Activated T-helper 1 cell treated with anti-CD3 and anti-CD28 coated beads, Interleukin-12 subunit alpha, Interleukin-12 subunit beta, Interleukin-2, Interleukin-4 antibody, amounts not matched to agents 30 ng/mL and 10 ng/mL and 1 ng/mL, durations not matched to agents 14 hours and 24 hours and 36 hours (primary cell): ENCODE results near the gene MCOLN3. TPM values are rescaled to one million over a fixed set of nuclear protein-coding genes. Genes with fewer than 3 reads are reported as not detected.
"Not testable (repeated sequence)": the region's sequence is repeated elsewhere in the genome, so short reads cannot be mapped to it uniquely, and the experiment has no call there.

Experiments used
- DNase-seq: peaks from one replicate; pipeline ENCODE4 v3.0.0; 2021; ENCODE audit warnings: low spot score
- H3K27ac Mint-ChIP-seq: one replicate; pipeline ENCODE4 v1.8.0; 2021; ENCODE audit warnings: mild to moderate bottlenecking, mixed read lengths
- H3K27me3 Mint-ChIP-seq: one replicate; pipeline ENCODE4 v1.8.0; 2022; ENCODE audit warnings: mild to moderate bottlenecking, moderate library complexity, mixed read lengths; ENCODE audit not compliant: insufficient read depth
- H3K36me3 Mint-ChIP-seq: one replicate; pipeline ENCODE4 v1.8.0; 2021; ENCODE audit warnings: low read depth, mixed read lengths
- H3K4me1 Mint-ChIP-seq: one replicate; pipeline ENCODE4 v1.8.0; 2021; ENCODE audit warnings: low read depth, mixed read lengths
- H3K4me3 Mint-ChIP-seq: one replicate; pipeline ENCODE4 v1.8.0; 2021; ENCODE audit warnings: mild to moderate bottlenecking, moderate library complexity, mixed read lengths
- H3K9me3 Mint-ChIP-seq: one replicate; pipeline ENCODE4 v1.8.0; 2021; ENCODE audit warnings: mixed read lengths
- intact Hi-C: fragments of 100-400 bp; cut with micrococcal nuclease; formaldehyde crosslinking; loops from one replicate; pipeline ENCODE4 v1.15.1; 2024
- total RNA-seq: library from RNA; stranded (reverse); gene quantifications from 2 replicates; pipeline ENCODE4 v1.2.3, GENCODE V29; 2022

Gene MCOLN3
- total RNA-seq, 1 donor from 2014 or later = 1.7 TPM

DNA sequence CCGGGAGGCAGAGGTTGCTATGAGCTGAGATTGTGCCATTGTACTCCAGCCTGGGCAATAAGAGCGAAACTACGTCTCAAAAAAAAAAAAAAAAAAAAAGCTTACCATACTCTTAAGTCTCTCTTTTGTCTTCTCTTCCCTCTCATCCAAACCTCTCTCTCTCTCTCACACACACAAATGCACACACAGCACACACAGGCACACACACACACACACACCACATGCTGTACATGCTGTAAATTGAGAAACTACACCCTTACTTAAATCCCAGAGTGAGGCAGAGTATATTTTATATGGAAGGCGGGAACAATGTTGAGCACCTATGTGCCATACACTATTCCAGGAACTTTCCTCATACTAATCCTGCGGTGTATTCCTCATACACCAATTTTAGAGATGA lies 6.5 kb downstream of the MCOLN3 start:
- no peak for DNase-seq
- peaks cover 14% of the 10 kb centered on the region for H3K36me3 Mint-ChIP-seq
- peaks cover 51% of the 10 kb centered on the region for H3K27me3 Mint-ChIP-seq
- H3K9me3 Mint-ChIP-seq = no peaks in the 10 kb centered on the region
- peaks cover under 1% of the 10 kb centered on the region for H3K4me1 Mint-ChIP-seq
- intact Hi-C loops = loop anchor here (10.0 kb wide), 1 partner anchor 967 kb away; no protein-coding TSS in a partner anchor
- no peak overlapping the region for H3K27ac Mint-ChIP-seq
- no peak overlapping the region for H3K4me3 Mint-ChIP-seq

DNA sequence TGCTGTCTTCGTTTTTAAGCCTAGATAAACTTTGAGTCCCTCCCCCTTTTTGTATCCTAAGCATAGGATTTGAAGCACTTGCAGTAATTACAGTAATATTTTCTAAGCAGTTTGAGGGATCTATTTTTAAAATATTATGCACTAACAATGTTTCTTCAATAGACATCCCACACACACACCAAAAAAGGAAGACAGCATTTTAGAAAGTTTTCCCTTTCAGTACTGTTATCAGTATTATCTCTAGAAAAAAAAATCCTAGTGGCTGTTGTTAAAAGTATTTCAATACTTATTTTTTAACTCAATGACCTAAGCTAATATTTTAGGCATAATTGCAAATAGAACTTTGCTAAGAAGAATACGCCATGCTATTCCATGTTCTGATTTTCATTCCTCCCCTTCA lies 15.1 kb downstream of the MCOLN3 start:
- Mint-ChIP-seq H3K27me3 (peaks cover 15% of the 10 kb centered on the region), H3K9me3 (no peaks in the 10 kb centered on the region), H3K4me3 (no peak overlapping the region), H3K4me1 (no peaks in the 10 kb centered on the region), H3K27ac (no peak overlapping the region), H3K36me3 (peaks cover 10% of the 10 kb centered on the region)
- DNase-seq = no peak
- intact Hi-C loops = no loop called here

DNA sequence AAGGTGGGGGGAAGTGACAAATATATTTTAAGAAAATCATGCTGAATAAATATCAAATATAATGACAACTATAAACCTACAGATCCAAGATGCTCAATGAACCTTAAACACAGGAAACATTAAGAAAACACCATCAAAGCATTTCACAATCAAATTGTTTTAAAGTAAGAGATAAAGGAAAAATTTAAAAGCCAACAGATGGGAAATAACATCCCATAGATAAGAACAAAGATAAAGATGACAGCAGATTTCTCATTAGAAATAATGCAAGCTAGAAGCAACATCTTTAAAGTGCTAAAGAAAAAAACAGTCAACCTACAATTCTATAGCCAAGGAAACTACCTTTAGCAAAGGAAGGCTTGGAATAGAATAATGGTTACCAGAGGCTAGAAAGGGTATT lies 17.8 kb downstream of the MCOLN3 start:
- no peaks in the 10 kb centered on the region for H3K9me3 Mint-ChIP-seq
- no peak for DNase-seq
- no peak overlapping the region for H3K27ac Mint-ChIP-seq
- H3K36me3 Mint-ChIP-seq = peaks cover 6% of the 10 kb centered on the region
- peaks cover 10% of the 10 kb centered on the region for H3K4me1 Mint-ChIP-seq
- H3K4me3 Mint-ChIP-seq = no peak overlapping the region
- intact Hi-C loops = no loop called here
- H3K27me3 Mint-ChIP-seq = peaks cover 15% of the 10 kb centered on the region

DNA sequence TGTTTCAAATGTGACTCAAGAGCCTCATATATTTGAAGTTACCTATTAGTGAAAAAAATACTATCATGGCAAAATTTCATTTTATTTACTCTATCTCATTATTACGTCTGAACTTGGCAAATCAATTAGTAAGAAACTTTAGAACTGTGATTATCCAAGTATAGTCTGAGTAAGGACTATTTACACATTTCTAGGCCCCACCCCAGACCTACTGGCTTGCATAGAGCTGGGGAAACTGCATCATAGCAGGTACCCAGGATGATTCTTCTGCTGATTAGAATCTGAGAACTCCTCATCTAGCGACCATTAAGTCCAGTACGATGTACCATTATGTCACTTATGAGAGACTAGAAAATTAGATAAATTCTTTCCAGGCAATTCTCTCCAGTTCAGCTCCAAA lies 20.1 kb downstream of the MCOLN3 start:
- Mint-ChIP-seq H3K27me3 (peaks cover 10% of the 10 kb centered on the region), H3K27ac (no peak overlapping the region)
- intact Hi-C loops = loop anchor here (5.0 kb wide), 2 partner anchors 41 to 246 kb away; no protein-coding TSS in a partner anchor

DNA sequence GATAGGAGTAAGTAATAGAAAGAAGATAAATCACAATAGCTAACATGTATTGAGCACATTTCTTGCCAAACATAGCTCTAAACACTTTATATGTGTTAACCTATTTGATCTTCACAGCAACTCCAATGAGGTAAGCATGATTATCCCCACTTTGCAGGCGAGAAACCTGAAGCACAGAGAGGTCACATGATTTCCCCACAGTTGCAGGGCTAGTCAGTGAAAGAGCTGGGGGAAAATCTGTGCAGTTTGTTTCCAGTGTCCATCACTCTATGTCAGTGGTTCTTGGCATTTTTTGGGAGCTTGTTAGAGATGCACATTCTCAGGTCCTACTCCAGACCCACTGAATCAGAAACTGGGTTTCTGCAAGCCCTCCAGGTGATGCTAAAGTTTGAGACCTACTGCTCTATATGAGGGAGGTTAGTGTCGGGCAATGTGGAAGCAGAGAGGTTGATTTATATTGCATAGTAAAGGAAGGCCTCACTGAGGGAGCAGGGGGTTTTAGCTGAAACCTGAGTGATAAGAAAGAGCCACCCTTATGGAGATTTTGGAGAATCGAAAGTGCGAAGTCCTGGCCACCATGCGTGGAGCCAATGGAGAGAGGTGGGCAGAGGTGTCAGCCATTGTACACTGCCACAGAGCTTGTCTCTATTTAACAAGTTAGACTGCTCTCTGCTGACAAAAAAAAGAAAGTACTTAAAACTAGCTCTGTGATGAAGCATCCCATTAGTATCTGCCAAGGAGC lies 20.9 kb downstream of the MCOLN3 start:
- H3K27me3 Mint-ChIP-seq = peaks cover 6% of the 10 kb centered on the region
- H3K36me3 Mint-ChIP-seq = peaks cover 5% of the 10 kb centered on the region
- no peak for DNase-seq
- peak overlapping the region; percentile 53 for H3K27ac Mint-ChIP-seq
- intact Hi-C loops = loop anchor here (1.0 to 5.0 kb wide), 6 partner anchors 31 to 245 kb away; no protein-coding TSS in a partner anchor
- no peaks in the 10 kb centered on the region for H3K9me3 Mint-ChIP-seq
- H3K4me1 Mint-ChIP-seq = peaks cover 10% of the 10 kb centered on the region
- H3K4me3 Mint-ChIP-seq = no peak overlapping the region

More for the DNA sequence above, 20.1 kb downstream of the MCOLN3 start:
- no peaks in the 10 kb centered on the region for H3K9me3 Mint-ChIP-seq
- no peak overlapping the region for H3K4me3 Mint-ChIP-seq
- no peak for DNase-seq
- peaks cover 6% of the 10 kb centered on the region for H3K36me3 Mint-ChIP-seq
- peaks cover 10% of the 10 kb centered on the region for H3K4me1 Mint-ChIP-seq

DNA sequence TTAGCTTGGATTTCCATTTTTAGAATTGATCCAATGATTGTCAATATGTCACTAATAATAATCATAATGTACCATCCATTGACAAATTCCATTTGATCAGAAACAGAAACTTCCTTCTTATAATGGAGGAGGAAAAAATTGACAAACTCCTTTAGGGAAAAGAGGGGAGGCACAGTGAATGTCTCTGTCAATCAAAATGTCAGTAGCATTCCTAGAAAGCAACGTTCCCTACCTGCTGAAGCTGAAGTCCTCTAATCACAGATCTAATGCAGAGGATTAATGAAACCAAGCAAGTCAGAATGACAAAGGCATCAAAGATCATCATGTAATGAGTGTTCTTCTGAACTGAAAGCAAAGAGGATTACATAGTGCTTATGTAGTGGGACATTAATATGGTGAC lies 22.4 kb downstream of the MCOLN3 start:
- DNase-seq = no peak
- Mint-ChIP-seq H3K27me3 (peaks cover 3% of the 10 kb centered on the region), H3K4me3 (no peak overlapping the region), H3K27ac (no peak overlapping the region), H3K4me1 (peaks cover 10% of the 10 kb centered on the region), H3K36me3 (peaks cover 5% of the 10 kb centered on the region), H3K9me3 (no peaks in the 10 kb centered on the region)
- intact Hi-C loops = loop anchor here (5.0 kb wide), 2 partner anchors 39 to 244 kb away; no protein-coding TSS in a partner anchor

DNA sequence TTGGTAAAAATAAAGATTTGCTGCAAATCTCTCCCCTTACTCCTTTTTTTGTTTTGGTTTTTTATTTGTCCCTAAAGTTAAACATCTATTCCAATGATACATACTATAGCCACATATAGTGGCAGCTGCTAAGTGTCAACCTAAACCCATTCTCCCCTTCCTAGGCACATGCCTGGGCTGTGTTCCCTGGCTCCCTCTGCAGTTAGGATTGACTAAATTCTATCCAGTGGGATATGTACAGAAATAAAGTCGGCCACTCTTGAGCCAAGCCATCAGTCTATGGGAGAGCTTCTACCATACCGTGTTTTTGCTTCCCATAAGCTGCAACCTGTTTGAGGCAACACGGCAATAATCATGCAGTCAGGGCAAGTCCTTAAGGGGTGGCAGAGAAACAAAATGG lies 23.6 kb downstream of the MCOLN3 start:
- intact Hi-C loops = loop anchor here (5.0 kb wide), 2 partner anchors 37 to 242 kb away; no protein-coding TSS in a partner anchor
- no peak overlapping the region for H3K27ac Mint-ChIP-seq

DNA sequence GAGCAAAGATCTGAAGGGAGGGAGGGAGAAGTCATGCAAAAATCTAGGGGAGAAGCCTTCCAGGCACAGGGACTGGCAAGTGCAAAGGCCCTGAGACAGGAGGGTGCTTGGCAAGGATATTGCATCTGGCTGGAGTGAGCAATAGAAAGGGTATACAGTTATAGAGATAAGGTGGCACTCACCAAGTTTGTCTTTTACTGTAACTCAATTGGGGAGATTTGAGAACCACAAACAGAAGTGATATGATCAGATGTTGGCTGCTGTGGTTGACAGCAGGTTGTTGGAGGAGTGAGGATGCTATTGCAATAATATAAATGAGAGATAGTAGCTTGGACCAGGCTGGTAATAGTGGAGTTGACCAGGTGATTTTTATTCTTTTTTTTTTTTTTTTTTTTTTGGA lies 25.6 kb downstream of the MCOLN3 start:
- peaks cover 9% of the 10 kb centered on the region for H3K4me1 Mint-ChIP-seq

More for the DNA sequence above, 23.6 kb downstream of the MCOLN3 start:
- H3K36me3 Mint-ChIP-seq = no peaks in the 10 kb centered on the region
- H3K4me1 Mint-ChIP-seq = peaks cover 10% of the 10 kb centered on the region
- H3K27me3 Mint-ChIP-seq = no peaks in the 10 kb centered on the region
- H3K9me3 Mint-ChIP-seq = no peaks in the 10 kb centered on the region
- DNase-seq = no peak
- no peak overlapping the region for H3K4me3 Mint-ChIP-seq

DNA sequence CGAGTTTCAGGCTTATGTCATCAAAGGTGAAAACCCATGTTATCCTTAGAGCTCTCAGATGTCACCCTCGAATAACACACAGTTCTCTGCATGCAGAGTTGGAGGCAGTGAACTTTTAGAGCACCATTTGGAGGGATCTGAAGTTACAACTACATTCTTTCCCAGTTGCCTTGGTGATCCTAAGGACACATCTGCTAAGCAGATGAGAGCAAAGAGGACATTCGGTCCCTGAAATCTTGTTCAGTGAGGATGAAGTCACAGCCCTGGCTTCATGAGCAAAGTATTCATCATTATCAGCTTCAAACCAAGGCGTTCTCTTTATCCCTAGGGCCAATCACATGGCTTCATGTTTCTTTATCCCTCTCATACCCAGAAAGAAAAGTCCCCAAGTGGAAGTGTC lies 28.3 kb downstream of the MCOLN3 start:
- no peaks in the 10 kb centered on the region for H3K36me3 Mint-ChIP-seq
- H3K4me3 Mint-ChIP-seq = no peak overlapping the region
- H3K9me3 Mint-ChIP-seq = peaks cover 5% of the 10 kb centered on the region
- H3K27me3 Mint-ChIP-seq = peaks cover 4% of the 10 kb centered on the region
- H3K4me1 Mint-ChIP-seq = no peaks in the 10 kb centered on the region
- no peak overlapping the region for H3K27ac Mint-ChIP-seq
- intact Hi-C loops = no loop called here
- DNase-seq = no peak

More for the DNA sequence above, 25.6 kb downstream of the MCOLN3 start:
- Mint-ChIP-seq H3K36me3 (no peaks in the 10 kb centered on the region), H3K9me3 (no peaks in the 10 kb centered on the region), H3K27ac (no peak overlapping the region), H3K27me3 (no peaks in the 10 kb centered on the region), H3K4me3 (no peak overlapping the region)
- intact Hi-C loops = no loop called here
- no peak for DNase-seq

DNA sequence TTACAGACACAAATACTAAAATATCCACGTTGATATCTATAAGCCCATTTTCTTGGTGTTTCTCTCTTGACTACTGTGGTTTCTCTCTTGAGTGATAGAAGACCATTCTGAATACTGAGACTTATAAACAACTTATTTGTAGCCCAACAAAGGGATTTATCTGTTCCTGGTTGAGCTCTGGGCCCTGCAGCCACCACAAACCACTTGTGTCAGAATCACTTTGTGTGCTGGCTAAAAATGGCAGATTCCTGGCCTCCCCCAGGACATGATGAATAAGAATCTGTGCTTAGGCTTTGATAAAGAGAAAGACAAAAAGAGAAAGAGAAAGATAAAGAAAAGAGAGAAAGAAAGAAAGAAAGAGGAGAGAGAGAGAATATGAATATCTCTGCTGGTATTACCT lies 32.5 kb downstream of the MCOLN3 start:
- H3K4me3 Mint-ChIP-seq = no peak overlapping the region
- H3K9me3 Mint-ChIP-seq = peaks cover 12% of the 10 kb centered on the region
- no peak for DNase-seq
- H3K4me1 Mint-ChIP-seq = no peaks in the 10 kb centered on the region
- intact Hi-C loops = no loop called here
- peaks cover 20% of the 10 kb centered on the region for H3K27me3 Mint-ChIP-seq
- H3K27ac Mint-ChIP-seq = no peak overlapping the region
- no peaks in the 10 kb centered on the region for H3K36me3 Mint-ChIP-seq

DNA sequence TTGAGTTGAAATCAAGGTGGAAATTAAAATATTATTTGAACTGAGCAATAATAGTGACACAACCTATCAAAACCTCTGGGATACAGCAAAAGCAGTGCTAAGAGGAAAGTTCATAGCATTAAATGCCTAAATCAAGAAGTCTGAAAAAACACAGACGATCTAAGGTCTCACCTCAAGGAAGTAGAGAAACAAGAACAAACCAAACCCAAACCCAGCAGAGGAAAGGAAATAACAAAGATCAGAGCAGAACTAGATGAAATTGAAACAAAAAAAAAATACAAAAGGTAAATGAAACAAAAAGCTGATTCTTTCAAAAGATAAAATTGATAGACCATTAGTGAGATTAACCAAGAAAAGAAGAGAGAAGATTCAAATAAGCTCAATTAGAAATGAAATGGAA lies 42.7 kb downstream of the MCOLN3 start:
- H3K4me1 Mint-ChIP-seq = peaks cover 33% of the 10 kb centered on the region
- H3K9me3 Mint-ChIP-seq = peaks cover 49% of the 10 kb centered on the region
- H3K27ac Mint-ChIP-seq, intact Hi-C loops, H3K4me3 Mint-ChIP-seq, DNase-seq: not testable (repeated sequence)
- peaks cover 13% of the 10 kb centered on the region for H3K27me3 Mint-ChIP-seq
- peaks cover 29% of the 10 kb centered on the region for H3K36me3 Mint-ChIP-seq

DNA sequence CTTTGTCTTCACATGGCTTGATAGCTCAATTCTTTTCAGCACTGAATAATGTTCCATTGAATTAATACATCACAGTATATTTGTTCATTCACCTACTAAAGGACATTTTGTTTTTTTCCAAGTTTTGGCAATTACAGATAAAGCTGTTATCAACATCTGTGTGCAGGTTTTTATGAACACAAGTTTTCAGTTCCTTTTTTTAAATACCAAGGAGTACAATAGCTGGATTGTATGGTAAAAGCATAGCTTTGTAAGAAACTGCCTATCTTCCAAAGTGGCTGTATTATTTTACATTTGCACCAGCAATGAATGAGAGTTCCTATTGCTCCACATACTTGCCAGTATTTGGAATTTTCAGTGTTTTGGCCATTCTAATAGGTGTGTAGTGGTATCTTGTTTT lies 46.6 kb downstream of the MCOLN3 start:
- Mint-ChIP-seq H3K4me1 (peaks cover 42% of the 10 kb centered on the region), H3K4me3 (no peak overlapping the region), H3K27ac (no peak overlapping the region), H3K9me3 (peaks cover 30% of the 10 kb centered on the region), H3K27me3 (peaks cover 13% of the 10 kb centered on the region), H3K36me3 (peaks cover 25% of the 10 kb centered on the region)
- no peak for DNase-seq
- intact Hi-C loops = no loop called here

DNA sequence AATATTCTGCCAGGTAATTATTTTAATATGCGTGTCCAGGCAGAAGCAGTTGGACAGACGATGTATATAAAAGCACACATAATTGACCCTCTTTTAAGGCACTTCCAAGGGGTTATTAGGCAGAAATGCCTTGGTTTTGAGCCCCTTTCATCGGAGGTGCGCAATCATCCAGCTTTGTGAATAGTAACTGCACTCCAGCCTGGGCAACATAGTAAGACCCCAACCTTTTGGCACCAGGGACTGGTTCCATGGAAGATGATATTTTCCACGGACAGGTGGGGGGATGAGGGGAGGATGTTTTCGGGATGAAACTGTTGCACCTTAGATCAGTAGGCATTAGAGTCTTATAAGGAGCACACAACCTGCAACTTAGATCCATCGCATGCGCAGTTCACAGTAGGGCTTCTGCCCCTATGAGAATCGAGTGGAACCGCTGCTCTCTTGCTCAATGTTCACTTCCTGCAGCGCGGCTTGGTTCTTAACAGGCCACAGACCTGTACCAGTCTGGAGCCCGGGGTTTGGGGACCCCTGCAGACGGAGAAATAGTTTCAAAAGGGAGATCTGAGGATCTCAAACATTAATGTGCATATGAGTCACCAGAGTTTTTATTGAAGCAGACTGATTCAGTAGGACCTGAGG lies 49.5 kb downstream of the MCOLN3 start:
- Mint-ChIP-seq H3K36me3 (peaks cover 21% of the 10 kb centered on the region), H3K4me1 (peaks cover 40% of the 10 kb centered on the region), H3K27ac (peak overlapping the region; percentile 56), H3K9me3 (peaks cover 3% of the 10 kb centered on the region), H3K4me3 (peak overlapping the region; percentile 88), H3K27me3 (peaks cover 13% of the 10 kb centered on the region)
- intact Hi-C loops = loop anchor here (2.0 to 5.0 kb wide), 4 partner anchors 202 to 426 kb away; partner anchors contain the start of genes BCL10, CTBS and SYDE2
- no peak for DNase-seq
